Activated T-cell treated with anti-CD3 and anti-CD28 coated beads, Interleukin-2, amount 50 U/mL, for 1 hour (primary cell): ENCODE measurements around the gene DBH.

Experiments used
- DNase-seq: peaks from one replicate; pipeline ENCODE4 v3.0.0-alpha.2; 2020

Gene DBH

GRCh38 chr9:133627341-133627740 lies 8.8 kb upstream of the DBH start:
- no peak for DNase-seq

DNA sequence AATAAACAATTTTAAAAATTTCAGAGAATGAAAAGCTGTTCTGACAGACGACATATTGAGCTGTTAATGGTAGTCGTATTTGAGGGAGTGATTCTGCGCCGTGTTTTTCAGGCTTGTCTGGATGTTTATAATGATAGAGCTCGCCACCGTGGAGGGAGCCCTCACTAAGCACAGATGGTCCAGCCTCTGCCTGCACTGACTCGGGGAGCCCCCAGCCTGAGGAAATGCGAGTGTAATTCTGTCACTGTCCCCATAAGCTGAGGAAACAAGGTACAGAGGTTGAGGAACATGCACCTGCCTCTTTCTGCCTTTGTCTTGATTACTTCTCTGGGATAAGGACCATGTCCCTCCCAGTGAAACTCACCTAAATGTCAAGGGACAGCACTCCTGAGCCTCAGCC lies 7.4 kb upstream of the DBH start:
- DNase-seq = no peak

DNA sequence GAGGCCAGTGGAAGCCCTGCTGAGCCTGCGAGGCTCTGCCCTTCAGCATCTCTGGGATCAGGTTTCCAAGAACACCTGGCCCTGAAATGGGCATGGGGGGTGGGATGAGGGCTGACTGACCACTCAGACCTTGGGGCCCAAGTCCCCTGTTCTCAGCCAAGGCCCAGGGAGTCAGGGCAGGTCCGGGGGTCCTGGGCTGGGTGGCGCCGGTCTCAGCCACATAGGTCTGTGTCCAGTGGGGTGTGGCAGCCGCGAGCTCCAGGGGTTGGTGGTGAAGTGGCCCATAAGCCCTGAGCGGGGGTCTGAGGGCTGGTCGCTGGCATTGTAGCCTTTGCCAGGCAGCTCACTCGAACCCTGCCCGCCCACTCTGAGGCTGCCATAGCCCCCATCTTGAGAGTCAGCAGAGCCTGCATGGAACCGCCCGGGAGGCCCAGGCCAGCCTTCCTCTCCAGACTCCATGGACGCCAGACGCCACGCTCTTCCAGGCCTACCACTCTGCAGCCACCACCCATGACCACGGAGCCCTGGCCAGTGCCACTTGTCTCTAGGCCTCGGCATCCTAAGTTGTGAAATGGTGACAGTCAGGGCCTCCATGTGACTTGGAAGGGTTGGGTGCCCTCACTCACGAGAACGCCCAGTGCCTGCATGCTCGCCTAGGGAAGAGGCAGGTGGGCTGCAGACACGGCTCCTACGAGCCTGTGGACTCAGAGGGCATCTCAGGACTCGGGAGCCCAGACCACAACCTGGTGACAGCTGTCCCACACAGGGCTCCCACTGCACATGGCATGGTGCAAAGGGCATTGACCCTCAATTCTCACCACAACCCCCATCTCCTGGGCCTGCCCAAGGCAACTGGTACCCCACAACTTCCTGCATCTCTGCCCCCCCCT lies 6.7 kb upstream of the DBH start:
- no peak for DNase-seq

- no peak for DNase-seq
These were observed 5.1 kb upstream of the DBH start for GRCh38 chr9:133631111-133631510.

DNA sequence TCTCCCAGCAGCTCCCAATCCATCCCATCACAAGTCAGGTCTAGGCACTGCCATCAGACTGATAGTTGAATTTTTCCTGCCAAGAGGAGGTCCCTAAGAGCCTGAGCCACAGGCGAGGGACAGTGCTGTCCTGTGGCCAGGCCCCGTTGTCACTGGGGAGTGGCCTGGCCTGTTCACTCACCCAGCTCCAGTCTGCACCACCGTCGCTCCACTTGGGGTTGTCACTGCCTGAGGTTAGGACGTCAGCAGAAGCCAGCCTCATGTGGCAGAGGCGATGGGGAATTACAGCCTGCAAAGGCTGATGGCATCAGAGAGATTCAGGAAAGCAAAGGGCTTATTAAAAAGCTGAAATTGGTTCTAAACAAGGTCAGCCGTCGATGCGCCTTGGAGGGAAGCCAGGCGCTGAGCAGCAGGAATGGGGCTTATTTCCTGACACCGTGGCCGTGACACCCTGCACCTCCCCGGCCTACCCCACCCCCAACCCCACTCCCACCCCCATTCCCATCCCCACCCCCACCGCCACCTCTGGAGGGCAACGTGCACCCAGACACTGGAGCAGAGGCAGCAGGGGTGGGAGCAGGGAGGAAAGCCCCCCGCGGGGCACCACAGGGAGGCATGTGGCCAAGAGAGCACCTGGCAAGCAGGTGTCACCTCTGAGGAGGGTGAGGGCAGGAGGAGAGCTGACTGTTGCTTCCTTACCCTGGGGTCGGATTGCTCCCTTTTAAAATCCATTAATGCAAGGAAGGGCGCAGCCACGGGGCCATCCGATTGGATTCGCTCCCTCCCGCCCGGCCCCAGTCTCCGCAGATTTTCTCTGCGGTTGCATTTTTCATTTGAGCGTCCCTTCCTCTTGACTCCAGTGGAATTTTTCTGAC lies 3.1 kb upstream of the DBH start:
- DNase-seq = no peak

DNA sequence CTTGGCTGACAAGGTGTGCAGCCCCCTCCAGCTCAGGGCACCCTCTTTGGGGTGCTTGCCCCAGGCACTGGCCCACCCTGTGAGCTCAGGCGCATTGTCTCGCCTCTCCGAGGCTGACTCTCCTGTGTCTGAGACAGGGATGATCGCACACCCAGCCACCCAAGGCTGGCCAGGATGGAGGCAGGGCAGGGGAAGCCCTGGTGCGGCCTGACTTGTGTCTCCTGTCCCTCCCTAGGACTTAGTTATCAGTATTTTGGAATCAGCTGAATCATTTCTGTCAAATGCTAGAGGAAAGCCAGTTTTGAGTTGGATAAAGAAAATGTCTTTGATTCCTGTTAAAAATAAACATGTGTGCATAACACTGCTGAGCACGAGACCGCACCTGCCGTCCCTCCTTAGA lies 2.5 kb upstream of the DBH start:
- no peak for DNase-seq

DNA sequence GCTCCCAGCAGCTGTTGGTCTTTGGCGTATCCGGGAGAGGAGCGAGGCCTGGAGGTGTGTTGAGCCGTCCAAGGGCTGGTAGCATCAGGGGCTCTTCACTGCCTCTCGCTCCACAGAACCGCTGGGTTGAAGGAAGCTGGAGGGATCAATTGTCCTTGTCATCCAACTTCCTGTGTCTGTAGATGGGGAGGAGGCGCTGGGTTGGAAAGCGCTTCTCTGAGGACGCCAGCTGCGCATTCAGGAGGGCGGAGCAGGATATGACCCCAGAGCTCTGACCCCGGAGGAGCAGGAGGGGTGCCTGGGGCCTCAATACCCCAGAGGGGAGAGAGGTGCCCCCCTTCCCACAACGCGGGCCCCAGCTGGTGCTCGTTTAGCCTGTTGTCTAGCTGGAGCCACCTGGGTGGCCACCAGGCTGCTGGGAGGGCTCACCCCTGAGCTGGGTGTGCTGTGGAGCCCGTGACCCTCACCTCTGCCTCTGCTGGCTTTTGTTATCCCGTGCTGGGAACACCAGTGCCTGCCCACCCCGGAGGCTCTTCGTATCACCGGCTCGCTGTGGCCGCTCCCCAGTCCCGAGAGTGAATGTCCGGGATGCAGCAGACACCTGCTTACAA lies 2.0 kb upstream of the DBH start:
- DNase-seq = no peak

- DNase-seq = no peak
These were observed 1.1 kb upstream of the DBH start for GRCh38 chr9:133635098-133635497.

GRCh38 chr9:133636902-133637301 lies 739 bp downstream of the DBH start:
- no peak for DNase-seq

DNA sequence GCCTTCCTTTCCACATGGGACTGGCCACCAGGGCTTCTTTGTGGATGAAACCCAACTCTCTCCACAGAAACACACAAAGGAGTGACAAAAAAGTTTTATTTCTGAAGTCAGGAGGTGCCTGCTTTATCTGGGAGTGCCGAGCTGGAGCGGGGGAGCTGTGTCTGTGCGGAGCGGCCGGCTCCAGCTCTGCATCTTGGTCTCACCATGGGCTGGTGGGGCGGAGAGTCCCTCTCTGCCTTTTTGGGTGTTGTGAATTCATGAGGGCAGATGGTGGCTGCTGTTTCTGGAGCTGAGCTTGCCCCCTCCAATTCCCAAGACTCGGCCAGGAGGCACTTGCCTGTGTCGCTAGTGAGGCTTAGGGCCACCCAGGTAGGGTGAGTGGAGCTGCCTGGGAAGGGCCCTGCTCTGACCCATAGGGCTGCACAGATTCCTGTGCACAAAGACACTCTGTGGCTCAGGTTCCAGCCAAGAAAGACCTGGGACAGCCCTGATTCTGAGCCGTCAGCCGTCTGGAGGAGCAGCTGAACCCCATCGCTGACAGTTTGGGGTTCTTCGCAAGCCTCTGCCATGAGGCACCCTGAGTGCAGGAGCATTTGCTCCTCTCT lies 1.4 kb downstream of the DBH start:
- no peak for DNase-seq

- no peak for DNase-seq
These were observed 1.9 kb downstream of the DBH start for GRCh38 chr9:133638076-133638475.

GRCh38 chr9:133638711-133639110 lies 2.5 kb downstream of the DBH start:
- DNase-seq = no peak

DNA sequence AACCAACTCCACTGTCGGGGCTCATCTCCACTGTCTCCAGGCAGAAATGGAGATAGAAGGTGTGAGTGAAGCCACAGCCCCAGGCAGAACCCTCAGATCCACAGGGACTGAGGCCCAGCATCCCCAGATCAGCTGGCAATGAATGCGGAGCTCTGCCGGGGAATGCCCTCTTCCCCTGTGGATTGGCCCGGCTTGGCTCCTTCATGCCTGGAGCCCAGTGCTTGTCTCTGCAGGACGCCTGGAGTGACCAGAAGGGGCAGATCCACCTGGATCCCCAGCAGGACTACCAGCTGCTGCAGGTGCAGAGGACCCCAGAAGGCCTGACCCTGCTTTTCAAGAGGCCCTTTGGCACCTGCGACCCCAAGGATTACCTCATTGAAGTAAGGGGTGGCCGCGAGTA lies 3.5 kb downstream of the DBH start:
- no peak for DNase-seq

DNA sequence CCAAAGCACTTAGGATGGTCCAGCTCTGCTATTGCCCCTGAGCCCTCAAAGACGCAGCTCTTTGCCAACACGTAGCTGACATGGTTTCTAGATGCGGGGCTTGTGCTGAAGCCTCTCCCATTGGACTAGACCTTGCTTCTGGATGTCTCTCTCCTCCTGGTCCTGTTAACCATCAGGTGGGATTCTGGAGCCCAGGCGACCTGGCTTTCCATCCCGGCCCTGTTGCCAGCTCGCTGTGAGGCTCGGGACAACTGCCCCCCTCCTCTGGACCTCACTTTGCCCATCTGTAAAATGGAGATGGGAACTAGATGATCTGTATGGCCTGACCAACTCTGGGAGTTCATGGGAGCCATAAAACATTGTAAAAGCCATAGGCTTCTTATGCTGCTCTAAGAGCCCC lies 4.0 kb downstream of the DBH start:
- DNase-seq = no peak

DNA sequence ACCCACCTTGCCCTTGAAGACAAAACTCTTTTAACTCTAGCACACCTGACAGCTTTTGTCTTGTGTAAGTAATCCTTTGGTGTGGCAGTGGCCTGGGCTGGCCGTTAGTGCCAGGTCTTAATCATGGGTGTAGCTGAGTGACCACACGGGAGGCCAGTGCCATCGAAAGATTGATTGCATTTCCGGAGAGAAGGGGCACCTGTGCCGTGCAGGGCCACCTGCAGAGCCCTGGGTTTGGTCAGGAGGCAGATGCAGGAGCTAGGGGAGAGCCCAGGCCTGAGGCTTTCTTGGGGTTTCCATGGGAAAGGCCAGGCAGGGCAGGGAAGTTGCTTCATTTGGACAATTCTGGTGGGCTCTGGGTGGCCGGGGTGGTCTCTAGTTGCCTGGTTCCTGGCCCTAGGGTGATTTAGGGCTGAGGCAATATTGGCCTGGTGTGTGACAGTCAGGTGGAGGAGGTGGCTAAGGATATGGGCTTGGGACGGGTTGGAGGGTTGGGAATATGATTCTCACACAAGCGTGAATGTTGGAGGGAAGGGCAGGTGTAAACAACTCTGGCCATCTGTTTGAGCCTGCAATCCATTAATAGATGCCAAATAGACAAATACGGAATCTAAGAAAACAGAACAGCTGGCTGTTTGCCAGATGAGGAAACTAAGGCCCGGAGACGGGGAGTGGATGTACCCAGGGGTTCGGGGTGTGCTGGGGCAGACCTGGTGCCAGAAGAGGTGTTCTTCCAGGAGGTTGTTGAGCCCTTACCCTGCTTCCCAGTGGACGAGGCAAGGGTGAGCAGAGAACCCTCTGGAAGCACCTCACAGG lies 4.6 kb downstream of the DBH start:
- DNase-seq = no peak

- DNase-seq = no peak
These were observed 5.2 kb downstream of the DBH start for GRCh38 chr9:133641396-133641655.

GRCh38 chr9:133641861-133642595 lies 5.9 kb downstream of the DBH start:
- no peak for DNase-seq

GRCh38 chr9:133642708-133643361 lies 6.7 kb downstream of the DBH start:
- DNase-seq = no peak

GRCh38 chr9:133643362-133643755 lies 7.2 kb downstream of the DBH start:
- no peak for DNase-seq

GRCh38 chr9:133643978-133644760 lies 8.0 kb downstream of the DBH start:
- DNase-seq = no peak
